Measurements from ENCODE around the gene IGF2R. TPM values are rescaled to one million over a fixed set of nuclear protein-coding genes. Genes with fewer than 3 reads are reported as not detected.

The IGF2R gene
- total RNA-seq, 1 donor from 2014 or later = 105 TPM

DNA sequence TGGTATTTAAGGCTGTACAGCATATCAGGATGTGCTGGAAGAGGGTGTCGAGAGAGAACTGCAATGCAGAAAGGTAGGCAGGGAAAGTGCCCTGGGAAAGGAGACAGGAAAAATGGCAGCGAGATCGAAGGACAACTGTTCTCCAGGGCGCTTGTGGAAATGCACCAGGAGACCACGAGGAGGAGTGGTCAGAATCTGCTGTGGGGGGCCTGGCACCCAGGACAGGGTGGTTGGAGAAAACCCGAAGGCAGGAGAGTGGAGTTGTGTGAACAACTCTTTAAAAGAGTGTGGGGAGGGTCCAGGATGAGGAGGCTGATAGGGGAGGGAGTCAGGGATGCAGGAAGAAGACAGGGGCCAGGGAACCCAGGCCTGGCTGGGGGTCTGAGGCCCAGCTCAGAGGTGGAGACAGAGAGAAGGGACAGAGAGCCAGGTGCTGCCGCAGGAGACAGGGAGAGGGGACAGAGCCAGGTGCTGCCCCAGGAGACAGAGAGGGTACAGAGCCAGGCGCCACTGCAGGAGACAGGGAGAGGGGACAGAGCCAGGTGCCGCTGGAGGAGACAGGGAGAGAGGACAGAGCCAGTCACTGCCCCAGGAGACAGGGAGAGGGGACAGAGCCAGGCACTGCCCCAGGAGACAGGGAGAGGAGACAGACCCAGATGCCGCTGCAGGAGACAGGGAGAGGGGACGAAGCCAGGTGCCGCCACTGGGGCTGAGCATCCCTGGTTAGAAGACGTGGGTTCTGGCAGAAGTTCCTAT is 162.0 kb downstream of the IGF2R start:
- Mint-ChIP-seq H3K9me3 (ENCODE audit: unreplicated experiment) (peaks cover 7% of the 10 kb centered on the region), H3K4me1 (ENCODE audit: low read depth, unreplicated experiment) (no peaks in the 10 kb centered on the region), H3K27me3 (ENCODE audit: unreplicated experiment) (peaks cover 6% of the 10 kb centered on the region), H3K27ac (ENCODE audit: unreplicated experiment) (no peak overlapping the region), H3K36me3 (ENCODE audit: unreplicated experiment) (peaks cover 17% of the 10 kb centered on the region), H3K4me3 (ENCODE audit: unreplicated experiment) (no peak overlapping the region)
- TF ChIP-seq, protein P1, sequence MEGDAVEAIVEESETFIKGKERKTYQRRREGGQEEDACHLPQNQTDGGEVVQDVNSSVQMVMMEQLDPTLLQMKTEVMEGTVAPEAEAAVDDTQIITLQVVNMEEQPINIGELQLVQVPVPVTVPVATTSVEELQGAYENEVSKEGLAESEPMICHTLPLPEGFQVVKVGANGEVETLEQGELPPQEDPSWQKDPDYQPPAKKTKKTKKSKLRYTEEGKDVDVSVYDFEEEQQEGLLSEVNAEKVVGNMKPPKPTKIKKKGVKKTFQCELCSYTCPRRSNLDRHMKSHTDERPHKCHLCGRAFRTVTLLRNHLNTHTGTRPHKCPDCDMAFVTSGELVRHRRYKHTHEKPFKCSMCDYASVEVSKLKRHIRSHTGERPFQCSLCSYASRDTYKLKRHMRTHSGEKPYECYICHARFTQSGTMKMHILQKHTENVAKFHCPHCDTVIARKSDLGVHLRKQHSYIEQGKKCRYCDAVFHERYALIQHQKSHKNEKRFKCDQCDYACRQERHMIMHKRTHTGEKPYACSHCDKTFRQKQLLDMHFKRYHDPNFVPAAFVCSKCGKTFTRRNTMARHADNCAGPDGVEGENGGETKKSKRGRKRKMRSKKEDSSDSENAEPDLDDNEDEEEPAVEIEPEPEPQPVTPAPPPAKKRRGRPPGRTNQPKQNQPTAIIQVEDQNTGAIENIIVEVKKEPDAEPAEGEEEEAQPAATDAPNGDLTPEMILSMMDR (IDR thresholded peaks at IDR 0.05; ENCODE audit: partially characterized antibody, unreplicated experiment) = no peak
- no peak for DNase-seq

DNA sequence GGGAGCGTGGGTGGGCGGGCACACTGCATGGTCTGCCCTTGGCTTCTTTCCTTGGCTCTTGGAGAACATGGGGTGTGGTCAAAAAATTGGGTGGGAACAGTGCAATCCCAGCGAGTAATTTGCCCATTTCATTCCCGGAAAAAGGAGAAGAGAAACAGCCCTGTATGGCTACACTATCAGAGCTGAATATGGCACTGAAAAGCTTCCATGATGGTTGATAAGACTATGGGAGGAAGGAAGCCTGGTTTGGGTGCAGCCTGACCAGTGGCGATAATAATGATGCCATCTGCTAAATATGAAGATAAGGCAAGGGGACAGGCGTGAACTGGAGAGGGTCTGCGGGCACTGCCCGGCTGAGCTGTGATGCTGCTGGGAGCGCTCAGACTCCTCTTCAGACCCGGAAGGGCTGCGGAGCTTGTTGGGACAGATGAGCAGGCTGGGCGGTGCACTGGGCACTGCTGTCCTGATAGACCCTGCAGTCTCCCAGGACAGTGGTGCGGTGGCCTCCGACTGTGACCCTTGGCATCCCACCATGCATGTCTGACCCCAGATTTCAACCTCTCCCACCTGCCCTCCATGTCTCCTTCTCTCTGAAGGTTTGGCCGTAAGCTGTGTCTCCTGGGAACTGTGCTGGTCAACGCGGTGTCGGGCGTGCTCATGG is 162.9 kb downstream of the IGF2R start:
- Mint-ChIP-seq H3K27me3 (ENCODE audit: unreplicated experiment) (peaks cover 6% of the 10 kb centered on the region), H3K27ac (ENCODE audit: unreplicated experiment) (no peak overlapping the region), H3K4me1 (ENCODE audit: low read depth, unreplicated experiment) (no peaks in the 10 kb centered on the region), H3K36me3 (ENCODE audit: unreplicated experiment) (peaks cover 17% of the 10 kb centered on the region), H3K9me3 (ENCODE audit: unreplicated experiment) (peaks cover 7% of the 10 kb centered on the region), H3K4me3 (ENCODE audit: unreplicated experiment) (no peak overlapping the region)
- no peak for DNase-seq
- TF ChIP-seq, protein P1 (IDR thresholded peaks at IDR 0.05; ENCODE audit: partially characterized antibody, unreplicated experiment) = no peak

DNA sequence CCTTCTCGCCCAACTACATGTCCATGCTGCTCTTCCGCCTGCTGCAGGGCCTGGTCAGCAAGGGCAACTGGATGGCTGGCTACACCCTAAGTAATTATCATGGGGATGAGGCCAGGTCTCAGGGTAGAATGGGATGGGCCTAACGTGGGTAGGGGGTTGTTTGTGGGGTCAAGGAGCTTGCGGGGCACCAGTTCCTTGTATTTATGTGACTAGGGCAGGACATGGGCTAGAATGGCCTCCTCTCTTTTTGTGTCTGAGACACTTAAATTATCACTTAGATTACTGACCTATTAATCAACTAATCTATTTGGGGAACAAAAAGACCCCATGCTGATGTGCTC is 163.4 kb downstream of the IGF2R start:
- H3K27ac Mint-ChIP-seq (ENCODE audit: unreplicated experiment) = no peak overlapping the region
- TF ChIP-seq, protein P1 (IDR thresholded peaks at IDR 0.05; ENCODE audit: partially characterized antibody, unreplicated experiment) = no peak
- no peak for DNase-seq
- H3K4me3 Mint-ChIP-seq (ENCODE audit: unreplicated experiment) = no peak overlapping the region
- H3K36me3 Mint-ChIP-seq (ENCODE audit: unreplicated experiment) = peaks cover 17% of the 10 kb centered on the region
- peaks cover 6% of the 10 kb centered on the region for H3K27me3 Mint-ChIP-seq (ENCODE audit: unreplicated experiment)
- peaks cover 7% of the 10 kb centered on the region for H3K9me3 Mint-ChIP-seq (ENCODE audit: unreplicated experiment)
- no peaks in the 10 kb centered on the region for H3K4me1 Mint-ChIP-seq (ENCODE audit: low read depth, unreplicated experiment)

DNA sequence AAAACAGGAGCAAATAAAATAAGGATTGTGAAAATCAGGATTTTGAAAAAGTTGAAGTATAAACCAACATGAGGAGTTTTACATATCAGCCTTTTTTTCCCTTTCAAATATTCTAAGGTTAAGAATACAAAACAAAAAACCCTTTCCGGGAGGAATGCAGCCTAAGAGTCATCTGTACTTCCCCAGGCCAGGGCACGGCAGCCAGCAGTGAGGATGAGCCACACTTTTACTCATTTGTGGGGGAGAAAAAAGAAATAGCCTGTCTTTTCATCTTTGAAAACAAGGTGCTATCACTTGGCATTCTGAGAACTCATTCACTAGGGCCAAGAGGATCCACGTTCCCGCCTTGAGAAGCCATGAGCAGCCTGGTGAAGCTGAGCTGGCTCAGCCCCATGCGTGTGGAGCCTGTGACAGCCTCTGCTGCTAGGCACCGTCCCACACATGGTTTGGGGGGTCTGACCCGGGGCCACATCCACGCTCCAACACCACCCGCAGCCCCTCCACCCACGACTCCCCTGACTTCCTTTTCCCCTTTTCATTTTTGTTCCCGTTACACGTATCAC is 164.0 kb downstream of the IGF2R start:
- peaks cover 8% of the 10 kb centered on the region for H3K9me3 Mint-ChIP-seq (ENCODE audit: unreplicated experiment)
- DNase-seq = no peak
- H3K27ac Mint-ChIP-seq (ENCODE audit: unreplicated experiment) = no peak overlapping the region
- TF ChIP-seq, protein P1 (IDR thresholded peaks at IDR 0.05; ENCODE audit: partially characterized antibody, unreplicated experiment) = no peak
- peaks cover 4% of the 10 kb centered on the region for H3K27me3 Mint-ChIP-seq (ENCODE audit: unreplicated experiment)
- H3K36me3 Mint-ChIP-seq (ENCODE audit: unreplicated experiment) = peaks cover 17% of the 10 kb centered on the region
- H3K4me3 Mint-ChIP-seq (ENCODE audit: unreplicated experiment) = no peak overlapping the region
- H3K4me1 Mint-ChIP-seq (ENCODE audit: low read depth, unreplicated experiment) = no peaks in the 10 kb centered on the region
